HG02981 (cell line): ENCODE results near the gene SUPT16H.
"Not testable (repeated sequence)": the region's sequence is repeated elsewhere in the genome, so short reads cannot be mapped to it uniquely, and the experiment has no call there.

Experiments
- ATAC-seq: cut with Tn5 transposase; IDR thresholded peaks from one replicate; pipeline ENCODE4 v1.9.1; 2021; ENCODE audit warnings: mild to moderate bottlenecking, moderate library complexity; ENCODE audit not compliant: unreplicated experiment

The SUPT16H gene

DNA sequence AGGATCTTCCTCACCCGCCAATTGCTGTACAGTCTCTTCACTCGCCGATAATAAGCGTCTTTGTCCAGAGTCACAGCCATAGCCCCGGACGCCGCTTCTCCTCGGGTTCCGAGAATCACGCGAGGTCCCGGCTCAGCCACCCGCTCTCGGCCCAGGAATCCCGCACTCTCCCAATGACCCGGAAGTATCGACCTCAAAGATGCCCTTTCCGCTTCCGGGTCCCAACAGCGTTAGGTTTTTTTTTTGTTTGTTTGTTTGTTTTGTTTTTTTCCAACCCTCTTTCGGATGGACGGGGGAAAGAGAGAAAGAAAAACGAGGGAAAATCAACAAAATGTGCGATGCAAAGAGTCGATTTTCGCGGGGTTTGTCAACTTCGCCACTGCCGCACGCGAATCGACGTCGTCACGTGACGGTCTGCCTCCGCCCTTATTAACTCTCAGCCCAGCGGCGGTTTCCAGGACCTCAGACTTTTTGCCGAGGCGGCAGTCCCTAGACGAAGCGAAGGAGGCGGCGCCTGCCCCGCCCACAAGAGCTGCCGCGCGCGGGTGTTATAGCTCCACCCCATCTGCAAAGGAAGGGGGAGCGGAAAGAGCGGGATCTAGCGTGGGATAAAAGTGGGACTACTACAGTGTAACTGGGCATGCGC lies at the start of gene SUPT16H:
SUPT16H (minus strand) TSS at position 172 of the 646 bp plus-strand sequence; CDS start at position 80, 92 bp downstream.
- ATAC-seq = peak; percentile 86

DNA sequence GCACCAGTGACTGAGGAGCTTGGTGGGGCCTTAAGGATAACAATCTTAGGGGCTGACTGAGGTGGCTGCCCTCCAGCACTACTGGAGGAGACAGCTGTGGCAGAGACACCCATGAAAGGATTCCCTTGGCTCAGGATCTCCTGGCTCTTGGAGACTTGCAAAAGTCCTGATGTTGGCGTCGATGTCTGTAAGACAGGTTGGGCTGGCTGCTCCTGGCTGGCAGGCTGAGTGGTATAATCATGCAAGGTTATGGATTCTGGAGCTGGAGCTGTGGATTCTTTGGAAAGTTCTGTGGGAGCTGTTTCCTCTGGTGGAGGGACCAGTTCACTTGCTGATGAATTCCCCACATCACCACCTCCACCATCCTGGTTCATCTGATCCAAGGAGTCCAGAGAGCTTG lies 47.3 kb upstream of the SUPT16H start:
- no peak for ATAC-seq

- ATAC-seq = no peak
These were observed 45.1 kb upstream of the SUPT16H start for GRCh38 chr14:21428930-21429329.

GRCh38 chr14:21426692-21427091 lies 42.9 kb upstream of the SUPT16H start:
- no peak for ATAC-seq

DNA sequence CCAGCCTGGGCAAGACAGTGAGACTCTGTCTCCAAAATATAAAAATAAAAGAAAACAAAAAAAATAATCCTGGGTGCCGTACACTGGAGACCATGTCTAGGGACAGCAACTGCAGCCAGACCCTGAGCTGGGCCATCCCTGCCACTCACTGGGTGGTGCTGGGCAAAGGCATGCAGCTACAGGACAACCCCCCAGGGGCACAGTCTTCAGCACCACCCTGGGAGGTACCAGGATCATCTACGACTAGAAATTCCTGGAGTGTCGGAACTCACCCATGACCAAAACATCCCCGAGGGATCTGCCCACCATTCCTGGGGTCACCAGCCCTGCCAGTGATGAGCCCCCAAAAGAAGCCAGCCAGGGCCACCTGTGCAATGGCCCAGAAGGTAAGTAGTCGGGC lies 35.7 kb upstream of the SUPT16H start:
- no peak for ATAC-seq

- no peak for ATAC-seq
These were observed 31.5 kb upstream of the SUPT16H start for GRCh38 chr14:21415329-21415728.

GRCh38 chr14:21414137-21414631 lies 30.4 kb upstream of the SUPT16H start:
- ATAC-seq = no peak

DNA sequence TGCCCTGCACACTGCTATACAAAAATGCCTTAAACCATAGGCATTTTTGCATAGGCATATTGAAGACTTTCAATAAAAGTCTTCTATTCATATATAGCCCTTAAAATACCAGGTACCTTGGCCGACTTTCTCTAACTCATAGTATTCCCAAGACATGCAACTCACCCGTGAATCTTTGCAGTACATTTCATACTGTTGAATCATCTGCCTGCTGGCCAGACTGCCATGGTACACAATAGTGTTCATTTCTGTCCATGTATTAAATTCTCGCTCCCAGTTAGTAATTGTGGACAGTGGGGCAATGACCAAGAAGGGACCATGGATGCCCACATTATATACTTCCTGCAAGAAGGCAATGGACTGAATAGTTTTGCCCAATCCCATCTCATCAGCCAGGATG lies 24.3 kb upstream of the SUPT16H start:
- no peak for ATAC-seq

- ATAC-seq = no peak
These were observed 22.4 kb upstream of the SUPT16H start for GRCh38 chr14:21406213-21406612.

- ATAC-seq = no peak
These were observed 21.3 kb upstream of the SUPT16H start for GRCh38 chr14:21405097-21405496.

- ATAC-seq = no peak
These were observed 15.6 kb upstream of the SUPT16H start for GRCh38 chr14:21399311-21399870.

DNA sequence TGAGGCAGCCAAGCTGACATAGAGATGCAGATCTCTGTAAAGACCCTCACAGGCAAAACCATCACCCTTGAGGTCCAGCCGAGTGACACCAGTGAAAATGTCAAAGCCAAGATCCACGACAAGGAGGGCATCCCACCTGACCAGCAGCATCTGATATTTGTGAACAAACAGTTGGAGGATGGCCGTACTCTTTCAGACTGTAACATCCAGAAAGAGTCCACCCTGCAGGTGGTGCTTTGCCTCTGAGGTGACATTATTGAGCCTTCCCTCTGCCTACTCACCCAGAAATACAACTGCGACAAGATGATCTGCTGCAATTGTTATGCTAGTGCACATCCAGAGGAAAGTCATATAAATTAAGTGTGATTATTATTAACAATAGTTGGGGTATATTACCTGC lies 15.1 kb upstream of the SUPT16H start:
- ATAC-seq = no peak

DNA sequence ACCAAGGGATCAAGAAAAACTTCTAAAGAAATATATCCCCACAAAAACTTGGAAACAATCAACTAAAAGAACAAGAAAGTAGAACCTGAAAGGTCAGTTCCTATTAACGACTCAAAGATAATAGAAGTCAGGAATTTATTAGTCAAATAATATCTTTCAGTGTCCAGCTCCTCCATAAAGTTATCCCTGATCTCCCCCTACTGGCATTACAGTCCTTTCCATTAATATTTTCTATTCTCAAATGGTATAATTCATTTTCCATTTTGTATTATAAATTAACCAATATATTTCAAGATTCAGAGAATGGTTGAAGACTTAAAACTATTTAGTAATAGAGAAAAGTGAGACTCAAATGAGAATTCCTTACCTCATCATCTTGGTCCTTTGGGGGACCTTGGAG lies 11.6 kb upstream of the SUPT16H start:
- no peak for ATAC-seq

- ATAC-seq = no peak
These were observed 1.5 kb upstream of the SUPT16H start for GRCh38 chr14:21385188-21385904.

DNA sequence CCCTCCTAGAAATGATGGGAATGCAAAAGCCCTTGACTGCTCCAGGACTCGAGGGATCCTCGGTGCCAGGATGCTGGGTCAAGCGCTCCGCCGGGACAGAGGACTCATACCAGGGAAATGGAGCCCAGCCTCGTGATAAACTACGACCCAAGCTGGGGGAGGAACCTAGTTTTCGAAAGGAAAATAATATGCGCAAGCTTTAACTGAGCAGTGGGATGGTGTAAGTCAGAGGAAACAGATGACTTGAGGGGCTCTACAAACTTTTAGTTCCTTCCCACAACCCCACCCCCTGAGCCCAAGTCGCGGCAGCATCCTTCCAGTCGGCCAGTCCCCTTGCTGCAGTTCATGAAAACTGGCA lies 654 bp upstream of the SUPT16H start:
- ATAC-seq = peak; percentile 28

- ATAC-seq = peak; percentile 25
These were observed 652 bp downstream of the SUPT16H start for GRCh38 chr14:21382886-21383847.

DNA sequence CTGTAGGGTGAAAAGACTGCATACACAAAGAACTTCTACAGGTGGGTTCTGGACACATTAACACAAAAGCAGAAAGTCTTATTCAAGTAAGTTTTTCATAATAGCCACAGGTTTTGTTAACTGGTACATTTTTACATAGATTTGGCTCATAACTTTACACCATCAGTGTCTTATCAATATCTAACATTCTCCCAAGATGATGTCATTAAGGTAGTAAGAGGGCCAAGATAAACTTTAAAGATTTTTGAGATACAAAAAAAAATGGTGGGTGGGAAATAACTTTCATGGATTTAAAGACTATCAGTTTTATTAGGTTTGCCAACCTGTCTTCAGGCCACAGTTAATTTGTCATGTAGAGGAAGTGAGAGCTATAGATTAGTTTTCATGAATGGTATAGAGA lies 1.7 kb downstream of the SUPT16H start:
- ATAC-seq = no peak

GRCh38 chr14:21379338-21379737 lies 4.5 kb downstream of the SUPT16H start:
- ATAC-seq = no peak

- no peak for ATAC-seq
These were observed 9.8 kb downstream of the SUPT16H start for GRCh38 chr14:21373980-21374379.

GRCh38 chr14:21372814-21373213 lies 11.0 kb downstream of the SUPT16H start:
- ATAC-seq = not testable (repeated sequence)
